ENCODE measurements around the gene TMEM106C. TPM values are rescaled to one million over a fixed set of nuclear protein-coding genes. Genes with fewer than 3 reads are reported as not detected.

TMEM106C gene
- total RNA-seq, 1 experiment from 2014 or later, result 211 TPM

- in situ Hi-C loops (cut with HindIII; ENCODE audit: low sequenced_read_pairs), result no loop called here
- DNase-seq (ENCODE audit: low spot score), result no peak
These were observed 43.8 kb downstream of the TMEM106C start for GRCh38 chr12:48007206-48007605.

GRCh38 chr12:48008349-48008748 is 45.0 kb downstream of the TMEM106C start:
- in situ Hi-C loops (cut with HindIII; ENCODE audit: low sequenced_read_pairs), result no loop called here
- no peak for DNase-seq (ENCODE audit: low spot score)

- in situ Hi-C loops (cut with HindIII; ENCODE audit: low sequenced_read_pairs), result no loop called here
- no peak for DNase-seq (ENCODE audit: low spot score)
These were observed 45.6 kb downstream of the TMEM106C start for GRCh38 chr12:48008950-48009349.

- in situ Hi-C loops (cut with HindIII; ENCODE audit: low sequenced_read_pairs), result no loop called here
- no peak for DNase-seq (ENCODE audit: low spot score)
These were observed 46.1 kb downstream of the TMEM106C start for GRCh38 chr12:48009471-48009870.

GRCh38 chr12:48010366-48010970 is 47.1 kb downstream of the TMEM106C start:
- in situ Hi-C loops (cut with HindIII; ENCODE audit: low sequenced_read_pairs), result no loop called here

GRCh38 chr12:48012070-48012469 is 48.7 kb downstream of the TMEM106C start:
- in situ Hi-C loops (cut with HindIII; ENCODE audit: low sequenced_read_pairs), result no loop called here

More at GRCh38 chr12:48010366-48010970, 47.1 kb downstream of the TMEM106C start:
- no peak for DNase-seq (ENCODE audit: low spot score)

GRCh38 chr12:48013287-48013686 is 49.9 kb downstream of the TMEM106C start:
- DNase-seq (ENCODE audit: low spot score), result no peak
- in situ Hi-C loops (cut with HindIII; ENCODE audit: low sequenced_read_pairs), result no loop called here

More at GRCh38 chr12:48012070-48012469, 48.7 kb downstream of the TMEM106C start:
- DNase-seq (ENCODE audit: low spot score), result no peak

- no peak for DNase-seq (ENCODE audit: low spot score)
- in situ Hi-C loops (cut with HindIII; ENCODE audit: low sequenced_read_pairs), result no loop called here
These were observed 51.7 kb downstream of the TMEM106C start for GRCh38 chr12:48015129-48015528.

GRCh38 chr12:48015954-48016353 is 52.6 kb downstream of the TMEM106C start:
- DNase-seq (ENCODE audit: low spot score), result no peak
- in situ Hi-C loops (cut with HindIII; ENCODE audit: low sequenced_read_pairs), result no loop called here

GRCh38 chr12:48016373-48017020 is 53.1 kb downstream of the TMEM106C start:
- no peak for DNase-seq (ENCODE audit: low spot score)
- in situ Hi-C loops (cut with HindIII; ENCODE audit: low sequenced_read_pairs), result no loop called here

GRCh38 chr12:48017496-48017895 is 54.1 kb downstream of the TMEM106C start:
- DNase-seq (ENCODE audit: low spot score), result no peak
- in situ Hi-C loops (cut with HindIII; ENCODE audit: low sequenced_read_pairs), result no loop called here

GRCh38 chr12:48017921-48018617 is 54.7 kb downstream of the TMEM106C start:
- in situ Hi-C loops (cut with HindIII; ENCODE audit: low sequenced_read_pairs), result no loop called here
- no peak for DNase-seq (ENCODE audit: low spot score)

Other genes starting within 250 kb of the TMEM106C start
- gene ENDOU, start 238.1 kb upstream of the TMEM106C start, total RNA-seq (2014; rRNA removed; shearing (Covaris generic)), result 1.9 TPM in 1 of 2 replicates, not detected in the other
- 6.1 and 9.0 TPM in 2 replicates for gene RAPGEF3, start 204.7 kb upstream of the TMEM106C start, total RNA-seq (2014; rRNA removed; shearing (Covaris generic))
- 32.3 and 34.4 TPM in 2 replicates for gene SLC48A1, start 190.4 kb upstream of the TMEM106C start, total RNA-seq (2014; rRNA removed; shearing (Covaris generic))
- gene HDAC7, start 143.7 kb upstream of the TMEM106C start, total RNA-seq (2014; rRNA removed; shearing (Covaris generic)), result 26.8 and 46.8 TPM in 2 replicates
- gene VDR, start 58.6 kb upstream of the TMEM106C start, total RNA-seq (2014; rRNA removed; shearing (Covaris generic)), result 0.06 and 0.07 TPM in 2 replicates
- 0.74 and 3.1 TPM in 2 replicates for gene COL2A1, start 40.9 kb downstream of the TMEM106C start, total RNA-seq (2014; rRNA removed; shearing (Covaris generic))
- 20.7 and 27.3 TPM in 2 replicates for gene SENP1, start 142.5 kb downstream of the TMEM106C start, total RNA-seq (2014; rRNA removed; shearing (Covaris generic))
- 71.9 and 90.2 TPM in 2 replicates for gene PFKM, start 155.8 kb downstream of the TMEM106C start, total RNA-seq (2014; rRNA removed; shearing (Covaris generic))
- 10.4 and 11.0 TPM in 2 replicates for gene ASB8, start 193.9 kb downstream of the TMEM106C start, total RNA-seq (2014; rRNA removed; shearing (Covaris generic))
- gene CCDC184, start 220.0 kb downstream of the TMEM106C start, total RNA-seq (2014; rRNA removed; shearing (Covaris generic)), result 0.03 and 0.06 TPM in 2 replicates
- not detected in 2 replicates for gene OR10AD1, start 239.7 kb downstream of the TMEM106C start, total RNA-seq (2014; rRNA removed; shearing (Covaris generic))

Measured in G401 (cell line).